Stimulated activated CD8-positive, alpha-beta memory T cell treated with anti-CD3 and anti-CD28 coated beads, Interleukin-2, amount 100 ng/mL, for 1 hour (primary cell): ENCODE measurements around the gene SLC39A11.
"Not testable (repeated sequence)": the region's sequence is repeated elsewhere in the genome, so short reads cannot be mapped to it uniquely, and the experiment has no call there.

Source experiments
- DNase-seq, 2 donors: peaks; one replicate each; pipeline ENCODE4 v3.0.0-alpha.2; 2020; ENCODE audit warnings: low read depth in 2 of 2

SLC39A11 gene

DNA sequence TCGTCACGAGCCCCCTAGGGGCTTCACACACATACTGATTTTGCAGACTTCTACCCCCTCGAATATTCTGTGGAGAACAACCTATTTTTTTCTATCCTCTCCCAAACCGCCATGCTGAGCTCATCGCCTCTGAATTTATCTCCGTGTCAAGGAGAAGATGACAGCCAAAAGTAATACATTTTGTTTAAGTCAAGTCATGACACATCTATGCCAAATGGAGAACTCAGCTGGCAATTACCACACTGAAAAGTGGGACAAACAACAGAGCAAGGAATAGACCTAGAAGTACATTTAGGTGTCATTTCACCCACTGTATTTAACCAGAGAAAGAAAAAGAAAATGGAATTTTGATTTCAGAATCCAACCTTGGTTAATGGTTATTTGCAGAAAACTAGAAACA is 260.2 kb downstream of the SLC39A11 start:
- DNase-seq, result no peak

DNA sequence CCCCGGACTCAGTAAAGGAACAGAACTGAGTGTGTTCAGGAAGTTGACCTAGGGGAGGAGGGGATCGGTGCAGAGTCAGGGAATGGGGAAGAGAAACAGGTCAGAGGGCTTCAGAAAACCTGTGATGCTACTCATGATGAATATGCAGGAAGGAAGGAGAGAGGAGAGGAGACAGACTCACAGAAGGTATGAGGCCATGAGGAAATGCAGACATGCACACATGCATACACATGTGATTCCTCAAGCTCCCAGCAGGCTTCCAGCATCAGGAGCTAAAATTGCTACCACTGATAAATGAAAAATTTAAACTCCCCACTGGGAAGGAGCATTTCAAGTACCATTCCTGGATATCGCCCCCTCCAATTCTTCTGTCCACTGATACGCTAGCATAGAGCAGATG is 262.6 kb downstream of the SLC39A11 start:
- DNase-seq, result no peak

DNA sequence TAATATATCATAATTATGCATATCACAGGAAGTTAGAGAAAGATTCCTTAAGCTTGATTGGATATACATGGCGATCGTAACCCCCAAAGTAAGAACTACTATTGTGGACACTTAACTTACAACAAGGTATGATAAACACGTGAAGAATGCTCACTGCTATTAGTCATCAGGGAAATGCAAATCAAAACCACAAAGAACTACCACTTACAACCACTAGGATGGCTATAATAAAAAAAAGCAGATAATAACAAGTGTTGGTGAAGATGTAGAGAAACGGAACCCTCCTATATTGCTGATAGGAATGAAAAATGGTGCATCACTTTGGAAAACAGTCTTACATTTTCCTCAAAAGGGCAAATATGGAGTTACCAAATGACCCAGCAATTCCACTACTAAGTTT is 265.9 kb downstream of the SLC39A11 start:
- DNase-seq, result no peak

DNA sequence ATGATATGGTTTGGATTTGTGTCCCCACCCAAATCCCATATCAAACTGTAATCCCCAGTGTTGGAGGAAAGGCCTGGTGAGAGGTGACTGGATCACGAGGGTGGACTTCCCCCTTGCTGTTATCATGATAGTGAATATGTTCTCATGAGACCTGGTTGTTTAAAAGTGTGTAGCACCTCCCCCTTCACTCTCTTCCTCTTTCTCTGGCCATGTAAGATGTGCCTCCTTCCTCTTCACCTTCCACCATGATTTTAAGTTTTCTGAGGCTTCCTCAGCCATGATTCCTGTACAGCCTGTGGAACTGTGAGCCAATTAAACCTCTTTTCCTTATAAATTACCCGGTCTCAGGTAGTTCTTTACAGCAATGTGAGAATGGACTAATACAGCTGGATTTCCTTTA is 266.4 kb downstream of the SLC39A11 start:
- not testable (repeated sequence) for DNase-seq

DNA sequence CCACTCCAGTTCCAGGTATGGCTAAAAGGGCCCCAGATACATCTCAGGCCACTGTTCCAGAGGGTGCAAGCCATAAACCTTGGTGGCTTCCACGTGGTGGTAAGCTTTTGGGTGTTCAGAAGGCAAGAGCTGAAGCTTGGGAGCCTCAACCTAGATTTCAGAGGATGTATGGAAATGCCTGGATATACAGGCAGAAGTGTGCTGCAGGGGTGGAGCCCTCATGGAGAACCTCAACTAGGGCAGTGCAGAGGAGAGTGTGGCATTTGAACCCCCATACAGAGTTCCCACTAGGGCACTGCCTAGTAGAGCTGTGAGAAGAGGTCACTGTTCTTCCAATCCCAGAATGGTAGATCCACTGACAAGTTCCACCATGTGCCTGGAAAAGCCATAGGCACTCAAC is 267.3 kb downstream of the SLC39A11 start:
- DNase-seq, result no peak

DNA sequence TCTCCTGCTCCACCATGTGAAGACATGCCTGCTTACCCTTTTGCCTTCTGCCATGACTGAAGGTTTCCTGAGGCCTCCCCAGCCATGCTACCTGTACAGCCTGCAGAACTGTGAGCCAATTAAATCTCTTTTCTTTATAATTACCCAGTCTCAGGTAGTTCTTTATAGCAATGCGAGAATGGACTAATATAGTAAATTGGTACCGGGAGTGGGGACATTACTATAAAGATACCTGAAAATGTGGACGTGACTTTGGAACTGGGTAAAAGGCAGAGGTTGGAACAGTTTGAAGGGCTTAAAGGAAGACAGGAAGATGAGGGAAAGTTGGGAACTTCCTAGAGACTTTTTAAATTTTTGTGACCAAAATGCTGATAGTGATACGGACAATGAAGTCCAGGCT is 268.2 kb downstream of the SLC39A11 start:
- not testable (repeated sequence) for DNase-seq

DNA sequence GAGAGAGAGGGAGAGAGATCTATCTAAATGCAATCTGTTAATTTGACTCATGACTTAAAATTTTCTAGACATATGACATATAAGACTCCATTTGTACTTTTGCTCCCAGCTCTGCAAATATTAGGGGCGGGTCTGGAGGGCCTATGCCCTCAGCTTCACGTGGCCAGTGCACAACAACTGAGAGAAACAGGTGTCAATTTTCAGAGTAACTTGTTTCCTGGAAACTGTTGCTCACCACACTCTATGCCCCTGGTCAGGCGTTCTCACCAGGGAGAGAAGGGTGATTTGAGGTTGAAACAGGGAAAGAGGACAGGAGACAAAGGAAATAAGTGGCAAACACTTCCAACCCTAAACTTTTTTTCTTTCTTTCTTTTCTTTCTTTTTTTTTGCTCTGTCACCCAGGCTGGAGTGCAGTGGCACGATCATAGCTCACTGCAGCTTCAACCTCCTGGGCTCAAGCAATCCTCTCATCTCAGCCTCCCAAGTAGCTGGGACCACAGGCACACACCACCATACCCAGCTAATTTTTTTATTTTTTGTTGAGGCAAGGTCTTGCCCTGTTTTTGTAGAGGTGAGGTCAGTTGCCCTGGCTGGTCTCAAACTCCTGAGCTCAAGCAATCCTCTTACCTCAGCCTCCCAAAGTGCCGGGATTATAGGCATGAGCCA is 270.0 kb downstream of the SLC39A11 start:
- no peak for DNase-seq

DNA sequence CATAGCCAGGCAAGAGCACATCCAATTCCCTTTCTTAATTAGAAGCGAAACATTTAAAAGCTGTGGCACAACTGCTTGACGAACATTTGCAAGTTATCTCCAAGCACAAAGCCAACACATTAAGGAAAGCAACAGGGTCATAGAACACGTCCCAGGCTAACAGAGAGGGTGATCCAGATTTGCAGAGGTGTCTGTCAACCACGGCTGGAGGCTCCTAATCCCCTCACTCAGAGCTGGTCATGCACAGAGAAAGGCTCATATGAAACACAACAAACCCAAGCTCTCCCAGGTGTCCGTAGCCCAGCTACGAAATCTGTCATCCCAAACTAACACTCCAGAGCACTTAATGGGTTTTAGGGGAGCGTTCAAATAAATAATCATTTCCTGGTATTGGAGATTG is 276.1 kb downstream of the SLC39A11 start:
- no peak for DNase-seq

DNA sequence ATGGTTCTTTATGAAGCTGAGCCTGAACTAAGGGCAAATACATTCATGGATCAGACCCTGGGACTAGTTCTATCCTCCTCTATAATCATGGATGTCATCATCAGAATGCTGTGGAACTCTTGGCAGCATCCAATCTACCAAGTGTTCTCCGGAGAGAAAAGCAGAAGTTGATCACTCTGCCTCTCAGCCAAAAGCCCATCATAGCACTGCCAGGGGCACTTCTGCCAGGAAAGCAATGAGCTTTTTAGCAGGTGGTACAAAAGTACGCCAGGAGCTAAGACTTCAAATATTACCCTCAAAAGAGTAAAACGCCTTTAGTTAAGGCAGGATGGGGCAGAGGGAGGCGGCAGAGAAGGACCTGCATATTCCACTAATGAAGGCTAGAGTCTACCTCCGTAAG is 279.0 kb downstream of the SLC39A11 start:
- DNase-seq, result no peak

DNA sequence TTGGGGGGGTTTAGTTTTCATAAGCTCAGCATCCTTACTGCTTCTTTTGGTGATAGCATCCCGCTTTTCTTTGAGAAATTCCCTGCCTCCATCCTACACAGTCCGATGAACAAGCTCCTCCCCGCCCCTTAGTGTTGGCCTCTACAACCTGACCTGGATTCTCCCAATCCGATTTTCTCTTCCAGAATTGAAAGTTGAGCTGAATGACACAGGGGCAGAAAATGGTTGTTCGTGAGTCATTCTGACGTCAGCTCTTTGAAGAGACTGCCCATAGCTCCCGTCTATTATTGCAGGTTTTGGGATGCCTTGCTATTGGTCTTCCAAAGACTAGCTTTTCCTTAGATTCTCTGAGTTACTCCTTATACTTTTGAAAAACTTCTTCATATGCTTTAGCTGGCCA is 279.7 kb downstream of the SLC39A11 start:
- DNase-seq, result no peak

DNA sequence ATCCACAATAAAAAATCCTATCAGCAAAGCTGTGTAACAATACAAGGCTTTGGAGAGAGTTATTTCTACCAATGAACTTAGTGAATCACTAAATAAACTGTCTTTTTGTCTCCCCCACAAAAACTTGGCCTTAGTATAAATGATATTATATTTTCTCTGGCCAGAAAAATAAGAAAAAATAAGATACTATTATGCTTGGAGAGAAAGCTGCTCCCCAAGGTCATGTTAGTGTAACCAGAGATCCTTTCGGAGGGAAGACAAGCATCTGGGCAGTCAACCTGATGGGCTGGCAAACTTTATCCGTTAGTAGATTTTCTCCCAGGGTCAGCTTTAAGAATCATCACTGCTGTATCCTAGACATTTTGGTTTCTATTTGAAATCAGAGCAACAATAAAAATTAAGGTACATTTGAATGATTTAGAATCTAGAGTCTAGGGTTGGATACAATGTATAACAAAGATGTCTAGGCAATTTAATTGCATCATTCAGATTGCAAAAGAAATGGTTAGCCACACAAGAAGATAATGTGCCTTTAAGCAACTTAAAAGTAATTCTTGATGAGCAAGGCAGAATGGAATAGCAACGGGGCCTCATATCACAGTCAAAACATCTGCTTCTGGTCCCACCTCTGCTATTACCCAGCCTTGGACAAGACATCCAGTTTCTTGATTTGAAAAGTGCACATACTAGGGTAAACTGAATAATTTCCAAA is 280.4 kb downstream of the SLC39A11 start:
- no peak for DNase-seq

DNA sequence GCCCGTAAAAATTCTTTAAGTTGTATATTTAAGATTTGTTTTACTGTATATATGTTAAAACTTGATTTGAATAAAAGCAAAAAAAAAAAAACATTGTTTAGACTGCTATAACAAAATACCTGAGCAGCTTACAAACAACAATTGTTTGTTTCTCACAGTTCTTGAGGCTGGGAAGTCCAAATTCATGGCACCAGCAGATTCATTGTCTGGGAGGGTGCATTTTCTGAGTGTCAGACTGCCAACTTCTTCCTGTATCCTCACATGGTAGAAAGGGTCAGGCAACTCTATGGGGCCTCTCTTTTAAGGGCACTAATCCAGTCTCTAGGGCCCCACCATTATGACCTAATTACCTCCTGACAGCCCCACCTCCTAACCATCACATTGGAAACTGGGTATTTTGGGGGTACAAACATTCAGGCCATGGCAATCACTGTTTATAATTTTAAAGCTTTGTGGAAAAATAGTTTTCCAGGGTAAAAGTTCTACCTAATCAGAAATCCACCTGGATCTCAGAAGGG is 281.4 kb downstream of the SLC39A11 start:
- no peak for DNase-seq

DNA sequence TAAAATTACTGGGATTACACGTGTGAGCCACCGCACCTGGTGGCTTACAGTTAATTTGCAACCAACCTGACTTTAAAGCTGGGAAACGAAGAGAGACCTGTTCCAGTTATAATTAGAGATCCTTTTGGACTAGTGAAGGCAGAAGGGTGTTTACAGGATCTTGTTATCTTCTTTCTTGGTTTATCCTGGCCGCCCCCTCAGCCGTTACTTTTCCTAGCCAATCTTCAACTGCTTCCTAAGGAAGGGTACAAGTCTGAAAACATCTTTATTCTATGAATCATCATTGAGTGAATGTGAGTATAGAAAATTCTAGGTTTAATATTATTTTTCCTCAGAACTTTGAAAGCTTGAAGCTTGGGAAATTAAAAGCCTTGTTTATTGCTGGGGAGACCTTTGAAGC is 286.5 kb downstream of the SLC39A11 start:
- no peak for DNase-seq

DNA sequence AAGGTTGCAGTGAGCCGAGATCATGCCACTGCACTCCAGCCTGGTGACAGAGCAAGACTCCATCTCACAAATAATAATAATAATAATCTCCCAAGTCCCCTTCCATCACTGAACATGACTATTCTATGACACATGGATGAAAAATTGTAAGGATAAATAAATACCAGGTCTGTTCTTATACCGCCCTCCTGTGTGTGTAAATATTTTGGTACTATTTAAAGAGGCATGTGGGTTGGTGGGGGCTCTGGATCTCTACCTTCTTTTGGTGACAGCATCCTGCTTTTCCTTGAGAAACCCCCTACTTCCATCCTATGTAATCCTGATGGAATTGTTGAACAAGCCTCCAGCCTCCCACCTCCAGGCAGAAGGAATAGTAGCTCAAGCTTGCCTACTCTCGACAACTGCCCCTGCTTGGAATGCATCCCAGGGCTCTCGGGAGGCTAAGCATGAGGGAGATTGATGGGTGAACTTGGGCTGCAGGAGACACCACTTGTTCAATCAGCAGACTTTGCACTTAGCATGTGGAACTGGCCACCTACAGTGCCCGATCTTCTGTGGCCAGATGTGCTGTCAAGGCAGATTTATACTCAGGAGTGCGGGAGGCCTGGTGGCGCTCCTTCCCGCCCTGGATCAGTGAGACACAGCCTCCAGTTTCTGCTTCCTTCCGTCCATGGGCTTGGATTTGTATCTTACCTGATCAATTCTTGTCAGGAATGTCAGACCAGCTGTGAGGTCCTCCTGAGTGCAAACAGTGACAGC is 287.4 kb downstream of the SLC39A11 start:
- no peak for DNase-seq

DNA sequence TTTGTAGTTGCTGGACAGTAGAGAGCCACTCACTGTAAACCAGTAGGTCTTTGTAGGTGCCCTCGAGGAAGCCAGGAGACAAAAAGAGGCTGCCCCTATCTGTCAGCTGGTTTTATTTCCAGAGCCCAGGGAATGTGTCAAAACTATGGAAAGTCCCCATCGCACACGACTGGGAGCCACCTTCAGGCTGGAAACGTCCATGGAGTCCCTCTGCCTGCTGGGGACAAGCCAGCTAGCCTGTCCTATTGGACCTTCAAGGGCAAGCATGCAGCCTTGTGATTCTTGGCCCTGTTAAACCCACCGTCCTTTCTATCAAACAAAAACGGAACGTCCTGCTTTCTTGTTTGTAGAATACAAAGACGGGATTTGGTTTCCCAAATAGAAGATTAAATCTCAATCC is 289.8 kb downstream of the SLC39A11 start:
- no peak for DNase-seq

DNA sequence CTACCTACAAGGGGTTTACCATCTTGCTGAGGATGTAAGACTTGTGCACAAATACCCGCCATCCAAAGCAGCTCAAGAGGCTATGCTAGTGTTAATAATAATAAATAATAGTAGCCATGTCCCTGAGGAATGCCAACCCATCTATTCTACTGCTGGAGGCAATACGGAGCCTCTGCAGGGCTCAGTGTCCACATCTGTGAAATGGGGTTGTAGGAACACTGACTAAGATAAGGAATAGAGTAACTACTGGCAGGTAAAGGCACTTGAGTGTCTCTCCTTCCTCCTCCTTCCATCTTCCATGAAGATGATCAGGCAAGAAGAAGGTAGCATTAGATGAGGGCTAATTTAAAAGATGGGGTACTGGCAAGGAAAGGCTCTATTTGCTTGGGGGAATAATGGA is 295.3 kb downstream of the SLC39A11 start:
- no peak for DNase-seq

DNA sequence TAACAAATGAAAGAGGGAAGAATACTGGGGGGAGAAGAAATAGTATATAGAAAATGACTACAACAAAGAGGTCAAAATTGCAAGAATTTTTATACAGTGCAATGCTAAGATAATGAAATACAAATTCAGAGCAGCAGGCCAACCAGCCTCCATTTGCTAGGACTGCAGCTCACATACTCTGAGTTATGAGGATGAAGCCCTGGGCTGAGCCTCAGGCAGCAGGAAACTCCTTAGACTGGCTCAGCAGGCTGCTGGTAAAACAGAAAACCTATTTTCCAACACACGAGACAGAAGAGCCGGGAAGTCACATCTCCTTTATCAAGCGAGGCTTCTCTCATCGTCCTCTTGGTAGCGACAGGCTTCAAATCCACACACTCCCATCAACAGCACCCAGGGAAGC is 296.5 kb downstream of the SLC39A11 start:
- no peak for DNase-seq

DNA sequence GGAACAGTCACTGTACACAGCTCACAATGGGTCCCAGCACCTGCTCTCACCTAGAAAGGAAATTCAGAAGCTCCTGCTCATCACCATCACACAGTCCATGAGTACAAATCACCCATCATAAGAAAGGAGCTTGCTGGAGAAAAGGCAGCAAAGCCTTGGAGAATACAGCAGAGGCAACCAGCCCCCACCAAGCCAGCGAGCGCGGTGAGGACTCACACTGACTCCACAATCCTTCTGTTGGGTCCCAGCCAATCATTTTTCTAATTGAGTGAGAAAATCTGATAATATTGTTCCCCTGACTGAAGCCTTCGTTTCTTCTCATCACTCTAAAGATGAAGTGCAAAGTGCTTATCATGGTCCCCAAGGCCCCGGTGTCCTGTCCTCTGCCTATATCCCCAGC is 298.3 kb downstream of the SLC39A11 start:
- no peak for DNase-seq

DNA sequence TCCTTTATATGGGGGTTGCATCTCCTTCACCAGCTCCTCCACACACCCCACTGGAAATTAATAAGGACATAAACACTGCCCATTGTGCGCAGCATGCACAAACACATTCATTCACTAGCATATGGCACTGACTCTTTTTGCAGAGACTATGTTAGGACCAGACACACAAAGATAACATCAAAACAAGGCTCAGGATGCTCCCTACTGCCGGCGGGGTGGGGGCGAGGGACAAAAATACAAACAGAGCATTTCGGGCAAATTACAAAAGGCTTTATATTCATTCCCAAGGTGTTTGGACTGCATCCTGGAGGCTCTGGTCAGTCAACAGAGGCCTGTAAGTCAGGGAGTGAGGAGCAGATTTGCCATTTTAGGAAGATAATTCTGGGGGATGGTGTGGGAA is 299.7 kb downstream of the SLC39A11 start:
- no peak for DNase-seq

DNA sequence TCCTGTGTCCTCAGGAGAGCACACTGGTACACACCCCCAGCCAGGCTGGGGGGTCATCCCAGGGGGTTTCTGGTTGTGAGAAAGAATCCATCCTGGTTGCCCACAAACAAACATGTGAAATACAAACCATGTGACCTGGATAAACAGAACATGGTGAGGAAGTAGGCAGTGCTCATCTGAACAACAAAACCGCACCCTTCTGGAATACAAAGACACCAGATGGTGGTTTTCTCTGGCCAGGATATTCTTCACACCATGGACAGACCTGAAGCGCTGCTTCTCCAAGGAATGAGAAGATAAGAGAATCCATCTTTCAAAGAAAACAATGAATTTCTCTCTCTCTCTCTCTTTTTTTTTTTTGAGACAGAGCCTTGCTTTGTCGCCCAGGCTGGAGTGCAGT is 302.3 kb downstream of the SLC39A11 start:
- DNase-seq, result no peak

DNA sequence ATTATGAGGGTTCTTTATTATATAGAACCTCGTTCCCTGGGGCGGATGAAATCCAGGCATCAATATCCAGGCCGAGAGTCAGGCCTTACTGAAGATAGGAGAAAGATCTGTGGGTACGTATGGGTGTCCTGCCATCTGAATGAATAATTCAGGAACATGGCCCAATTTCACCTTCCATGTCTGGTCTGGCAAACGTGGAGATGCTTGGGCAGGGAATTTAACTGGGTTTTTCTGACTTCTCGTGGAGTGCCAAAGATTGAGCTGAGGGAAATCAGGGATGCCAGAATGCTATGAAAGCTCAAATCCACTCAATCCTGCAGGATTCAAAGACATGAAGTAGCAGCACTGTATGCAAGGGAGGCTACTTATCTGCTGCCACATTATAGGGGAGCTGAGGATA is 302.8 kb downstream of the SLC39A11 start:
- no peak for DNase-seq

DNA sequence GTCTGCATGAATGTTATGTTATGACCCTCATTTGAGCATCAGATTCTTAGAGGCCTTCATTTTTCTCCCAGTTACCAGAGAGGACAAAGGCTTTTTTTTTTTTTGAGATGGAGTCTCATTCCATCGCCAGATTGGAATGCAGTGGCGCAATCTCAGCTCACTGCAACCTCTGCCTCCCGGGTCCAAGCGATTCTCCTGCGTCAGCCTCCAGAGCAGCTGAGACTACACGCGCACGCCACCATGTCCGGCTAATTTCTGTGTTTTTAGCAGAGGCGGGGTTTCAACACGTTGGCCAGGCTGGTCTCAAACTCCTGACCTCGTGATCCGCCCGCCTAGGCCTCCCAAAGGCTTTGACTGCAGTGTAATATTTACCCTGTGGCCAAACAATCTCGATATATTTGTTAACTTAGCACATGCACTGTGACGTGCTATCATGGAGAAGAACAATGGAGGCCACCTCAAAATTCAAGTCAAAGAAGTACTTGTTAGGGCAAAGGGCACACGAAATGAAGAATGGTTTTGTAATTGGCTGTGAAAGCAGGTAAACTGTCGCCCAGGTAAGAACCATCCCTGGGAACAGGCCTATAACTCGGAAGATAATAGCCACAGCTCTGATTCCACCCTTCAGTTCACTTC is 303.4 kb downstream of the SLC39A11 start:
- no peak for DNase-seq
